Testis (tissue), 2 donors: Measurements from ENCODE around the gene GRIK5.

Experiments used
- CTCF ChIP-seq, 3 experiments: fragments of 450-650 bp in 2 of 3; fragments of 200-600 bp in 1 of 3; sonication (generic) in 1 of 3; IDR thresholded peaks; one replicate each; pipeline ENCODE4 v1.5.1; 2016 to 2019; ENCODE audit warnings: antibody characterized with exemption in 3 of 3, mild to moderate bottlenecking in 2 of 3, moderate library complexity in 1 of 3
- POLR2A ChIP-seq: fragments of 450-650 bp; IDR thresholded peaks from one replicate; pipeline ENCODE4 v1.6.1; 2017; ENCODE audit warnings: antibody characterized with exemption, mild to moderate bottlenecking, moderate library complexity

- TF ChIP-seq CTCF (IDR thresholded peaks at IDR 0.05) (no peak), POLR2A (no peak)
These were observed 59.5 kb downstream of the GRIK5 start for GRCh38 chr19:42010245-42011126.
